Keratinocyte (primary cell): ENCODE measurements around the gene NXPH4. TPM values are rescaled to one million over a fixed set of nuclear protein-coding genes. Genes with fewer than 3 reads are reported as not detected.

Experiments used
- DNase-seq: peaks from one replicate; pipeline ENCODE4 v3.0.0-alpha.2; 2011; ENCODE audit warnings: low read depth, missing footprints, low spot score
- FAIRE-seq: peaks from 2 replicates; lab custom pipeline; 2011; peaks lifted over from hg19 to GRCh38; lab: Jason Lieb, UNC
- H2AFZ ChIP-seq: 2 replicates; pipeline ENCODE4 v1.6.0; 2012; ENCODE audit warnings: low read length, control low read depth, inconsistent platforms; ENCODE audit not compliant: control insufficient read depth
- H3K27ac ChIP-seq: 2 replicates; pipeline ENCODE4 v1.5.1; 2011; ENCODE audit warnings: low read length; ENCODE audit not compliant: control insufficient read depth, insufficient read depth
- H3K27me3 ChIP-seq: 3 replicates; pipeline ENCODE4 v1.6.0; 2011; ENCODE audit warnings: low read length; ENCODE audit not compliant: control insufficient read depth, insufficient read depth; ENCODE audit errors: extremely low read depth
- H3K36me3 ChIP-seq, 2 experiments: 2 replicates in 1 of 2; 3 replicates in 1 of 2; pipeline ENCODE4 v1.5.1; 2011; ENCODE audit warnings: low read length in 2 of 2, mild to moderate bottlenecking in 1 of 2; ENCODE audit not compliant: control insufficient read depth in 2 of 2, insufficient read depth in 2 of 2; ENCODE audit errors: extremely low read depth in 1 of 2
- H3K4me1 ChIP-seq: 3 replicates; pipeline ENCODE4 v1.5.1; 2011; ENCODE audit warnings: low read length; ENCODE audit not compliant: control insufficient read depth, insufficient read depth; ENCODE audit errors: extremely low read depth
- H3K4me2 ChIP-seq: 3 replicates; pipeline ENCODE4 v1.6.0; 2011; ENCODE audit warnings: low read depth, low read length; ENCODE audit not compliant: control insufficient read depth, insufficient read depth; ENCODE audit errors: extremely low read depth
- H3K4me3 ChIP-seq, 3 experiments: fragments of 200-600 bp in 1 of 3; sonication (generic) in 1 of 3; 2 replicates in 2 of 3; 3 replicates in 1 of 3; pipeline ENCODE4 v1.5.1; 2011 to 2016; ENCODE audit warnings: low read length in 3 of 3, mild to moderate bottlenecking in 3 of 3, control low read depth in 2 of 3, inconsistent platforms in 1 of 3, low read depth in 1 of 3, mixed read lengths in 1 of 3, mixed run types in 1 of 3, moderate library complexity in 1 of 3; ENCODE audit not compliant: control insufficient read depth in 2 of 3, insufficient read depth in 2 of 3; ENCODE audit errors: extremely low read depth in 1 of 3
- H3K79me2 ChIP-seq: 2 replicates; pipeline ENCODE4 v1.6.0; 2012; ENCODE audit warnings: low read length; ENCODE audit not compliant: control insufficient read depth, insufficient read depth
- H3K9ac ChIP-seq: 3 replicates; pipeline ENCODE4 v1.6.0; 2011; ENCODE audit warnings: low read length; ENCODE audit not compliant: control insufficient read depth, insufficient read depth; ENCODE audit errors: extremely low read depth
- H3K9me1 ChIP-seq: 3 replicates; pipeline ENCODE4 v1.6.0; 2011; ENCODE audit warnings: low read length; ENCODE audit not compliant: control insufficient read depth, insufficient read depth; ENCODE audit errors: extremely low read depth
- H3K9me3 ChIP-seq: 2 replicates; pipeline ENCODE4 v1.5.1; 2012; ENCODE audit warnings: low read depth, low read length; ENCODE audit not compliant: control insufficient read depth
- H4K20me1 ChIP-seq: 3 replicates; pipeline ENCODE4 v1.6.0; 2011; ENCODE audit warnings: low read length; ENCODE audit not compliant: control insufficient read depth, insufficient read depth; ENCODE audit errors: extremely low read depth
- EZH2 ChIP-seq: IDR thresholded peaks from one replicate; pipeline ENCODE4 v1.6.1; 2012; ENCODE audit warnings: inconsistent platforms, mild to moderate bottlenecking, low read length, moderate library complexity
- dilution Hi-C: fragments of 300-500 bp; cut with MboI; formaldehyde crosslinking; loops from one replicate; pipeline ENCODE4 v1.7.0; 2020; ENCODE audit warnings: low sequenced_read_pairs; ENCODE audit not compliant: extremely low pct_ligation_motif_present
- polyA plus RNA-seq, 5 experiments: library from polyadenylated mRNA; depleted of rRNA in 3 of 5; stranded (reverse) in 3 of 5; stranded (forward) in 1 of 5; unstranded in 1 of 5; fragments of >200 nt; gene quantifications; 1 replicate in 1 of 5; 2 replicates in 3 of 5; 3 replicates in 1 of 5; pipeline versions ENCODE4 v1.2.1 to v1.2.3, GENCODE V29; 2011 to 2012; ENCODE audit warnings: missing spikeins in 2 of 5, low read depth in 1 of 5, low replicate concordance in 1 of 5
- TF ChIP-seq, protein P1 (sequence below), 3 experiments: IDR thresholded peaks in 1 of 3; conservative IDR thresholded peaks in 1 of 3; optimal IDR thresholded peaks in 1 of 3; 2 replicates in 2 of 3; 3 replicates in 1 of 3; pipeline versions ENCODE3 to v1.5.1; 2011; ENCODE audit warnings: low read length in 3 of 3, mild to moderate bottlenecking in 3 of 3, moderate library complexity in 2 of 3, control low read depth in 1 of 3, inconsistent platforms in 1 of 3; ENCODE audit not compliant: insufficient read depth in 2 of 3; ENCODE audit errors: extremely low read depth in 1 of 3

The NXPH4 gene
- polyA plus RNA-seq, 1 donor (not counting 4 experiments of a cell fraction or from before 2014, with no cell fraction given), result 0.97 TPM

- no peak overlapping the region for H3K4me2 ChIP-seq
- TF ChIP-seq EZH2, result no peak
- TF ChIP-seq, protein P1, sequence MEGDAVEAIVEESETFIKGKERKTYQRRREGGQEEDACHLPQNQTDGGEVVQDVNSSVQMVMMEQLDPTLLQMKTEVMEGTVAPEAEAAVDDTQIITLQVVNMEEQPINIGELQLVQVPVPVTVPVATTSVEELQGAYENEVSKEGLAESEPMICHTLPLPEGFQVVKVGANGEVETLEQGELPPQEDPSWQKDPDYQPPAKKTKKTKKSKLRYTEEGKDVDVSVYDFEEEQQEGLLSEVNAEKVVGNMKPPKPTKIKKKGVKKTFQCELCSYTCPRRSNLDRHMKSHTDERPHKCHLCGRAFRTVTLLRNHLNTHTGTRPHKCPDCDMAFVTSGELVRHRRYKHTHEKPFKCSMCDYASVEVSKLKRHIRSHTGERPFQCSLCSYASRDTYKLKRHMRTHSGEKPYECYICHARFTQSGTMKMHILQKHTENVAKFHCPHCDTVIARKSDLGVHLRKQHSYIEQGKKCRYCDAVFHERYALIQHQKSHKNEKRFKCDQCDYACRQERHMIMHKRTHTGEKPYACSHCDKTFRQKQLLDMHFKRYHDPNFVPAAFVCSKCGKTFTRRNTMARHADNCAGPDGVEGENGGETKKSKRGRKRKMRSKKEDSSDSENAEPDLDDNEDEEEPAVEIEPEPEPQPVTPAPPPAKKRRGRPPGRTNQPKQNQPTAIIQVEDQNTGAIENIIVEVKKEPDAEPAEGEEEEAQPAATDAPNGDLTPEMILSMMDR (optimal IDR thresholded peaks at IDR 0.05 in 1 of 3, IDR thresholded peaks at IDR 0.05 in 1 of 3, conservative IDR thresholded peaks at IDR 0.05 in 1 of 3; ENCODE audit: extremely low read depth in 1 of 3, insufficient read depth in 2 of 3, low read length in 3 of 3), result no peak
- no peak overlapping the region for H3K27ac ChIP-seq
- FAIRE-seq, result no peak
- H3K4me1 ChIP-seq, result no peaks in the 10 kb centered on the region
- no peaks in the 10 kb centered on the region for H3K9me3 ChIP-seq
- DNase-seq, result no peak
- no peaks in the 10 kb centered on the region for H3K79me2 ChIP-seq
- no peaks in the 10 kb centered on the region for H3K9me1 ChIP-seq
- no peak overlapping the region for H3K4me3 ChIP-seq
- dilution Hi-C loops, result no loop called here
- H3K9ac ChIP-seq, result no peak overlapping the region
- H3K27me3 ChIP-seq, result no peaks in the 10 kb centered on the region
- no peak overlapping the region for H2AFZ ChIP-seq
- peaks cover 0 to 41% of the 10 kb centered on the region in 2 experiments for H3K36me3 ChIP-seq
- H4K20me1 ChIP-seq, result no peaks in the 10 kb centered on the region
Measured at GRCh38 chr12:57190821-57191220, 25.8 kb upstream of the NXPH4 start.

DNA sequence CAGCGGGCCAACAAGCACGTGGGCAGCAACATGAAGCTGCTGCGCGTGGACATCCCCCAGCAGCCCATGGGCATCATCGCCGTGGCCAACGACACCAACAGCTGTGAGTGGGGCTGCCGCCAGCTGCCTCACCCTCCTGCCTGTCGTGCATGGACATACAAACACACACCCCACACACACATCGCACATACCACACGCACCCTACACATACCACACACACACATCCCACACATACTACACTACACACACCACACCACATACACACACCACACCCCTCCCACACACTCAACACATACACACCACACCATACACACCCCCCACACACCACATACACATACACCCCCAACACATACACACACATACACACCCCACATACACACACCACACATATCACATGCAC is 25.2 kb upstream of the NXPH4 start:
- H3K27me3 ChIP-seq, result no peaks in the 10 kb centered on the region
- no peak overlapping the region for H3K27ac ChIP-seq
- H3K36me3 ChIP-seq, result peaks cover 0 to 45% of the 10 kb centered on the region in 2 experiments
- H3K79me2 ChIP-seq, result no peaks in the 10 kb centered on the region
- no peak overlapping the region for H3K4me2 ChIP-seq
- no peak overlapping the region for H3K4me3 ChIP-seq
- H3K9me3 ChIP-seq, result no peaks in the 10 kb centered on the region
- no peak for FAIRE-seq
- no peak overlapping the region for H2AFZ ChIP-seq
- no peak overlapping the region for H3K9ac ChIP-seq
- dilution Hi-C loops, result no loop called here
- no peak for DNase-seq
- no peaks in the 10 kb centered on the region for H3K9me1 ChIP-seq
- no peaks in the 10 kb centered on the region for H4K20me1 ChIP-seq
- H3K4me1 ChIP-seq, result no peaks in the 10 kb centered on the region
- no peak for TF ChIP-seq EZH2
- TF ChIP-seq, protein P1 (optimal IDR thresholded peaks at IDR 0.05 in 1 of 3, IDR thresholded peaks at IDR 0.05 in 1 of 3, conservative IDR thresholded peaks at IDR 0.05 in 1 of 3; ENCODE audit: extremely low read depth in 1 of 3, insufficient read depth in 2 of 3, low read length in 3 of 3), result no peak
